DND-41 (cell line): ENCODE data around the gene RIPK4.
A peak's percentile ranks its signal among the peaks of the same experiment; 100 is the strongest.

Experiments used
- ATAC-seq: fragments of 200-7000 bp; cut with Tn5 transposase; 3 replicates; pipeline ENCODE4 v1.9.1; 2021; ENCODE audit warnings: low read depth; ENCODE audit not compliant: insufficient read depth
- DNase-seq: peaks from one replicate; pipeline ENCODE4 v3.0.0-alpha.2; 2020
- H2AFZ ChIP-seq: 2 replicates; pipeline ENCODE4 v1.6.0; 2012; ENCODE audit warnings: low read depth, low read length
- H3K27ac ChIP-seq: 2 replicates; pipeline ENCODE4 v1.5.1; 2012; ENCODE audit warnings: low read length, inconsistent platforms
- H3K27me3 ChIP-seq: fragments of 200-600 bp; sonication (generic); 2 replicates; pipeline ENCODE4 v1.6.0; 2012; ENCODE audit warnings: low read length, mild to moderate bottlenecking, inconsistent platforms; ENCODE audit not compliant: insufficient read depth, poor library complexity
- H3K36me3 ChIP-seq: 2 replicates; pipeline ENCODE4 v1.5.1; 2012; ENCODE audit warnings: low read length, inconsistent platforms; ENCODE audit not compliant: insufficient read depth
- H3K4me1 ChIP-seq: 2 replicates; pipeline ENCODE4 v1.5.1; 2012; ENCODE audit warnings: mild to moderate bottlenecking, low read length; ENCODE audit not compliant: insufficient read depth
- H3K4me2 ChIP-seq: 2 replicates; pipeline ENCODE4 v1.6.0; 2012; ENCODE audit warnings: mild to moderate bottlenecking, moderate library complexity, low read length, inconsistent platforms; ENCODE audit not compliant: insufficient read depth
- H3K4me3 ChIP-seq, 2 experiments: fragments of 200-600 bp in 1 of 2; shearing (Covaris generic) in 1 of 2; 2 replicates each; pipeline ENCODE4 v1.5.1; 2012 to 2016; ENCODE audit warnings: inconsistent platforms in 2 of 2, low read length in 2 of 2, mild to moderate bottlenecking in 2 of 2, low read depth in 1 of 2, moderate library complexity in 1 of 2
- H3K79me2 ChIP-seq: 2 replicates; pipeline ENCODE4 v1.6.0; 2012; ENCODE audit warnings: low read length, inconsistent platforms; ENCODE audit not compliant: insufficient read depth
- H3K9ac ChIP-seq: 2 replicates; pipeline ENCODE4 v1.6.0; 2012; ENCODE audit warnings: low read depth, mild to moderate bottlenecking, inconsistent platforms, low read length, moderate library complexity
- H3K9me3 ChIP-seq: 2 replicates; pipeline ENCODE4 v1.5.1; 2012; ENCODE audit warnings: low read length, moderate library complexity, mild to moderate bottlenecking, inconsistent platforms; ENCODE audit not compliant: insufficient read depth, severe bottlenecking
- H4K20me1 ChIP-seq: 2 replicates; pipeline ENCODE4 v1.6.0; 2012; ENCODE audit warnings: low read length; ENCODE audit not compliant: insufficient read depth
- EZH2 ChIP-seq: IDR thresholded peaks from 3 replicates; pipeline ENCODE4 v1.6.1; 2012; ENCODE audit warnings: borderline replicate concordance, low read depth, mild to moderate bottlenecking, moderate library complexity, low read length, inconsistent platforms; ENCODE audit not compliant: severe bottlenecking
- TF ChIP-seq, protein P1 (sequence below): IDR thresholded peaks from 2 replicates; pipeline ENCODE4 v1.5.1; 2012; ENCODE audit warnings: borderline replicate concordance, low read length, moderate library complexity, mild to moderate bottlenecking; ENCODE audit not compliant: poor library complexity, severe bottlenecking; ENCODE audit errors: extremely low read depth

Gene RIPK4

DNA sequence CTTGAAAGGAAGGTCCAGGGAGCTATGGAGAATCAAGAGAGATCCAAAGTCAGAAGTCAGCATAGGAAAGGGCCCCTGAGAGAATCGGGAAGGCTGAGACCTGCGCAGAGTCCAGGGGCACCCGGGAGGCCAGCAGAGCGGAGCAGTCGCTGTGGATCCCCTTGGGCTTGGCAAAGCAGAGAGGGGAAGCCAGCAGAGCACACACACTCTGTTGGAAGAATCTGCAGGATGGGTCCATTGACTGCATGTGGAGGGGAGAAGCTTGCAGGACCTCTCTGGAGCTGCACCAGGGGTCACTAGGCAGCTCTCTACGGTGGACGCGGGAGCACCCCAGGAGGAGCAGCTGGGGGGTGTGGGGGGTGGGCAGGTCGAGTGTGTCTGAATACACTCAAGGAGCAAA lies 6.4 kb downstream of the RIPK4 start:
- Histone ChIP-seq H3K4me1 (peaks cover 88% of the 10 kb centered on the region), H3K36me3 (peaks cover 5% of the 10 kb centered on the region; the same call in 1 of the 2 replicates), H3K9me3 (no peaks in the 10 kb centered on the region), H3K4me2 (no peak overlapping the region), H4K20me1 (no peaks in the 10 kb centered on the region), H3K27ac (peak overlapping the region; percentile 96), H3K9ac (no peak overlapping the region), H2AFZ (no peak overlapping the region), H3K79me2 (peaks cover 24% of the 10 kb centered on the region), H3K4me3 (no peak overlapping the region), H3K27me3 (no peaks in the 10 kb centered on the region)
- TF ChIP-seq, protein P1, sequence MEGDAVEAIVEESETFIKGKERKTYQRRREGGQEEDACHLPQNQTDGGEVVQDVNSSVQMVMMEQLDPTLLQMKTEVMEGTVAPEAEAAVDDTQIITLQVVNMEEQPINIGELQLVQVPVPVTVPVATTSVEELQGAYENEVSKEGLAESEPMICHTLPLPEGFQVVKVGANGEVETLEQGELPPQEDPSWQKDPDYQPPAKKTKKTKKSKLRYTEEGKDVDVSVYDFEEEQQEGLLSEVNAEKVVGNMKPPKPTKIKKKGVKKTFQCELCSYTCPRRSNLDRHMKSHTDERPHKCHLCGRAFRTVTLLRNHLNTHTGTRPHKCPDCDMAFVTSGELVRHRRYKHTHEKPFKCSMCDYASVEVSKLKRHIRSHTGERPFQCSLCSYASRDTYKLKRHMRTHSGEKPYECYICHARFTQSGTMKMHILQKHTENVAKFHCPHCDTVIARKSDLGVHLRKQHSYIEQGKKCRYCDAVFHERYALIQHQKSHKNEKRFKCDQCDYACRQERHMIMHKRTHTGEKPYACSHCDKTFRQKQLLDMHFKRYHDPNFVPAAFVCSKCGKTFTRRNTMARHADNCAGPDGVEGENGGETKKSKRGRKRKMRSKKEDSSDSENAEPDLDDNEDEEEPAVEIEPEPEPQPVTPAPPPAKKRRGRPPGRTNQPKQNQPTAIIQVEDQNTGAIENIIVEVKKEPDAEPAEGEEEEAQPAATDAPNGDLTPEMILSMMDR, result no peak
- TF ChIP-seq EZH2, result no peak
- no peak for ATAC-seq
- DNase-seq, result no peak

DNA sequence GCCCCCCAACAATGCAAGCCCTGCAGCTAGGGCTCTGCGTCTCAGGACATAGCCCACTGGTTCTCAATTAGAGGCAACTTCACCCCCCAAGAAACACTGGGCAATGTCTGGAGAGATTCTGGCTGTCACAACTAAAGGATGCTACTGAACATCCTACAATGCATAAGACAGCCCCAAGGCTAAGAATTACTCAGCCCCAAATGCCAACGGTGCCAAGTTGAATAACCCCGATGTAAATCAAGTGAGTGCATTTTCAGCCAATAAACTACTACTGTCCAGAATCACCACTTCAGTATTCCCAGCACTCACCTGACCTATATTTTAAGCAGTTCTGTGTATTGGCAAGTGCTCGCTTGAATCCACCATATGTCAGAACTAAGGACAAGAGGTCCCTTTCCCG lies 6.9 kb downstream of the RIPK4 start:
- TF ChIP-seq, protein P1, result no peak
- TF ChIP-seq EZH2, result no peak
- H3K4me2 ChIP-seq, result no peak overlapping the region
- no peaks in the 10 kb centered on the region for H3K27me3 ChIP-seq
- no peak overlapping the region for H3K9ac ChIP-seq
- H2AFZ ChIP-seq, result no peak overlapping the region
- H3K4me3 ChIP-seq, result no peak overlapping the region
- no peak for DNase-seq
- H4K20me1 ChIP-seq, result no peaks in the 10 kb centered on the region
- H3K36me3 ChIP-seq, result peaks cover 5% of the 10 kb centered on the region; the same call in 1 of the 2 replicates
- peaks cover 24% of the 10 kb centered on the region for H3K79me2 ChIP-seq
- peaks cover 88% of the 10 kb centered on the region for H3K4me1 ChIP-seq
- H3K9me3 ChIP-seq, result no peaks in the 10 kb centered on the region
- H3K27ac ChIP-seq, result peak overlapping the region; percentile 96; the same call in 1 of the 2 replicates
- no peak for ATAC-seq

DNA sequence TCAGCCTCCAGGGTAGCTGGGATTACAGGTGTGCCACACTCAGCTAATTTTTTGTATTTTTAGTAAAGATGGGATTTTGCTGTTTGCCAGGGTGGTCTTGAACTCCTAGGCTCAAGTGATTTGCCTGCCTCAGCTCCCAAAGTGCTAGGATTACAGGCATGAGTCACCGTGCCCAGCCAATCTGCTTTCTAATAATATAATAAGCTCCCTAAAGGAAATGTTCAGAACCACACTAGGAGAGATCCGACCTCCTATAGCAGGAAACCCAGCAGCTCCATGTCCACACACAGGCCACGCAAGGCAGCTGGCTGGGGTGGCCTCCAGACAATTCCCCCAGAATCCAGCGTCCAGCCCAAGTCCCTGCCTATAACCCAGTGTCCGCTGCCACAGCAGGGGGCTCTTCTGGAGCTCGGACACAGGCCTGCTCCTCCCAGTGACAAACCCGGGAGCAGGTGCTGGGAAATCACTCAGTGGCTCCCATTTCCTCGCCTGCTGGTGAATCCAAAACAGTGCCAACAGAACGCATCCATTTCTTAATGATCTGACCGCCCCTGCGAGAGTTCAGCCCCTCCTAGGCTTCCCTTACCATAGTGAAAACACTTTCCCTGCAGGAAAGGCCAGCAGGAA lies 7.5 kb downstream of the RIPK4 start:
- ATAC-seq (no peak), DNase-seq (no peak)
- peaks cover 24% of the 10 kb centered on the region for H3K79me2 ChIP-seq
- H3K9ac ChIP-seq, result no peak overlapping the region
- H3K27me3 ChIP-seq, result no peaks in the 10 kb centered on the region
- H3K9me3 ChIP-seq, result no peaks in the 10 kb centered on the region
- peaks cover 5% of the 10 kb centered on the region; the same call in 1 of the 2 replicates for H3K36me3 ChIP-seq
- no peak overlapping the region for H3K4me3 ChIP-seq
- peak overlapping the region; percentile 64 for H3K27ac ChIP-seq
- no peak overlapping the region for H3K4me2 ChIP-seq
- no peak for TF ChIP-seq EZH2
- TF ChIP-seq, protein P1, result no peak
- H4K20me1 ChIP-seq, result no peaks in the 10 kb centered on the region
- peaks cover 88% of the 10 kb centered on the region for H3K4me1 ChIP-seq
- H2AFZ ChIP-seq, result no peak overlapping the region
